ENCODE measurements around the gene ANXA11. TPM values are rescaled to one million over a fixed set of nuclear protein-coding genes. Genes with fewer than 3 reads are reported as not detected.

The ANXA11 gene
- total and polyA plus RNA-seq, 2 experiments from 2014 or later: 42.3 to 70.0 TPM

DNA sequence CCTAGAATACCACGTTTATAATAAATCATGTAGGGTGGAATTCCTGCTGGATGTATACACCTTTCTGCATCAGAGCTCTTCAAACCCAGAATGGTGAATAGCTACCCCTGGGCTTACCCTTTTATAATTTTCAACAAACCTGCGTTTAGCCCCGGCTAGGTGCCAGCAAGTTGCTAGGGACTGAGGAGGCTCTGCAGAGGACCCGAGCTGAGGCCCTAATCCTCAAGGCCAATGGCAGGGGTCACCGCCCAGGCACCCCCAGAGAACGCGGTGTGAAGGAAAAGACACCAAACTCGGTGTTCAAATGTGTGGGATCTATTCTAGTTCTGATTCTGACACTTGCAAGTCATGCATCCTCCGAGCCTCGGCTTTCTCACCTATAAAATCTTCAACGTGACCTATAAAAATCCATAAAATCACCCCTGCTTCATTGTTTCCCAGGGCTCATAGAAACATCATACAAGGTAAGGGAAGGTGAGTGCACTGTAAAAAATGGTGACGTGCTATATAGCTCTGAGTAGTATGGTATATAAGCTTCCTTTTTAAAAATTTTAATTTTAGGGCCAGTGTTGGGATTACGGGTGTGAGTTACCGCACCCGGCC is 2.5 kb upstream of the ANXA11 start:
- peak overlapping the region; percentile 73 for H3K4me3 ChIP-seq
- H3K79me2 ChIP-seq (replicated peaks; ENCODE audit: insufficient read depth): peaks cover 14% of the 10 kb centered on the region
- Mint-ChIP-seq H3K9me3 (no peaks in the 10 kb centered on the region), H3K27ac (no peak overlapping the region), H3K27me3 (ENCODE audit: insufficient read depth, low read depth, poor library complexity) (peaks cover 19% of the 10 kb centered on the region), H3K4me1 (peaks cover 45% of the 10 kb centered on the region), H3K36me3 (ENCODE audit: low read depth) (no peaks in the 10 kb centered on the region), H3K4me3 (peak overlapping the region; percentile 58; the same call in 2 of the 3 replicates)
- H3K36me3 ChIP-seq (ENCODE audit: insufficient read depth): no peaks in the 10 kb centered on the region
- peaks cover 7% of the 10 kb centered on the region; the same call in 1 of the 2 replicates for H4K20me1 ChIP-seq (replicated peaks; ENCODE audit: insufficient read depth)
- H3K27ac ChIP-seq (ENCODE audit: low read depth): no peak overlapping the region
- DNase-seq (ENCODE audit: low spot score): no peak
- peak overlapping the region; percentile 97 for H2AFZ ChIP-seq
- peaks cover 34% of the 10 kb centered on the region for H3K4me1 ChIP-seq (ENCODE audit: insufficient read depth)
- peak; percentile 1; the same call in 1 of the 3 replicates for ATAC-seq
- peaks cover 31% of the 10 kb centered on the region for H3K27me3 ChIP-seq (ENCODE audit: insufficient read depth)
- H3F3A ChIP-seq (replicated peaks; ENCODE audit: low read depth): peaks cover 4% of the 10 kb centered on the region; the same call in 1 of the 2 replicates
- H3K9me2 ChIP-seq (ENCODE audit: insufficient read depth): no peaks in the 10 kb centered on the region
- H3K4me2 ChIP-seq: peak overlapping the region; percentile 88
- no peak for TF ChIP-seq CREB1 (CRISPR knock-in tag; IDR thresholded peaks at IDR 0.05; ENCODE audit: low read depth)
- TF ChIP-seq EZH2phosphoT487 (IDR thresholded peaks at IDR 0.05; ENCODE audit: unreplicated experiment): no peak
- TF ChIP-seq, protein P1, sequence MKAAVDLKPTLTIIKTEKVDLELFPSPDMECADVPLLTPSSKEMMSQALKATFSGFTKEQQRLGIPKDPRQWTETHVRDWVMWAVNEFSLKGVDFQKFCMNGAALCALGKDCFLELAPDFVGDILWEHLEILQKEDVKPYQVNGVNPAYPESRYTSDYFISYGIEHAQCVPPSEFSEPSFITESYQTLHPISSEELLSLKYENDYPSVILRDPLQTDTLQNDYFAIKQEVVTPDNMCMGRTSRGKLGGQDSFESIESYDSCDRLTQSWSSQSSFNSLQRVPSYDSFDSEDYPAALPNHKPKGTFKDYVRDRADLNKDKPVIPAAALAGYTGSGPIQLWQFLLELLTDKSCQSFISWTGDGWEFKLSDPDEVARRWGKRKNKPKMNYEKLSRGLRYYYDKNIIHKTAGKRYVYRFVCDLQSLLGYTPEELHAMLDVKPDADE (IDR thresholded peaks at IDR 0.05): no peak
- no peak for TF ChIP-seq ZNF114 (CRISPR knock-in tag; IDR thresholded peaks at IDR 0.05)
- TF ChIP-seq, protein P2, sequence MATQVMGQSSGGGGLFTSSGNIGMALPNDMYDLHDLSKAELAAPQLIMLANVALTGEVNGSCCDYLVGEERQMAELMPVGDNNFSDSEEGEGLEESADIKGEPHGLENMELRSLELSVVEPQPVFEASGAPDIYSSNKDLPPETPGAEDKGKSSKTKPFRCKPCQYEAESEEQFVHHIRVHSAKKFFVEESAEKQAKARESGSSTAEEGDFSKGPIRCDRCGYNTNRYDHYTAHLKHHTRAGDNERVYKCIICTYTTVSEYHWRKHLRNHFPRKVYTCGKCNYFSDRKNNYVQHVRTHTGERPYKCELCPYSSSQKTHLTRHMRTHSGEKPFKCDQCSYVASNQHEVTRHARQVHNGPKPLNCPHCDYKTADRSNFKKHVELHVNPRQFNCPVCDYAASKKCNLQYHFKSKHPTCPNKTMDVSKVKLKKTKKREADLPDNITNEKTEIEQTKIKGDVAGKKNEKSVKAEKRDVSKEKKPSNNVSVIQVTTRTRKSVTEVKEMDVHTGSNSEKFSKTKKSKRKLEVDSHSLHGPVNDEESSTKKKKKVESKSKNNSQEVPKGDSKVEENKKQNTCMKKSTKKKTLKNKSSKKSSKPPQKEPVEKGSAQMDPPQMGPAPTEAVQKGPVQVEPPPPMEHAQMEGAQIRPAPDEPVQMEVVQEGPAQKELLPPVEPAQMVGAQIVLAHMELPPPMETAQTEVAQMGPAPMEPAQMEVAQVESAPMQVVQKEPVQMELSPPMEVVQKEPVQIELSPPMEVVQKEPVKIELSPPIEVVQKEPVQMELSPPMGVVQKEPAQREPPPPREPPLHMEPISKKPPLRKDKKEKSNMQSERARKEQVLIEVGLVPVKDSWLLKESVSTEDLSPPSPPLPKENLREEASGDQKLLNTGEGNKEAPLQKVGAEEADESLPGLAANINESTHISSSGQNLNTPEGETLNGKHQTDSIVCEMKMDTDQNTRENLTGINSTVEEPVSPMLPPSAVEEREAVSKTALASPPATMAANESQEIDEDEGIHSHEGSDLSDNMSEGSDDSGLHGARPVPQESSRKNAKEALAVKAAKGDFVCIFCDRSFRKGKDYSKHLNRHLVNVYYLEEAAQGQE (IDR thresholded peaks at IDR 0.05; ENCODE audit: unreplicated experiment): no peak
- no peak for TF ChIP-seq JUNB (IDR thresholded peaks at IDR 0.05; ENCODE audit: unreplicated experiment)
- no peak for TF ChIP-seq POLR2AphosphoS5 (IDR thresholded peaks at IDR 0.05; ENCODE audit: low read depth)

DNA sequence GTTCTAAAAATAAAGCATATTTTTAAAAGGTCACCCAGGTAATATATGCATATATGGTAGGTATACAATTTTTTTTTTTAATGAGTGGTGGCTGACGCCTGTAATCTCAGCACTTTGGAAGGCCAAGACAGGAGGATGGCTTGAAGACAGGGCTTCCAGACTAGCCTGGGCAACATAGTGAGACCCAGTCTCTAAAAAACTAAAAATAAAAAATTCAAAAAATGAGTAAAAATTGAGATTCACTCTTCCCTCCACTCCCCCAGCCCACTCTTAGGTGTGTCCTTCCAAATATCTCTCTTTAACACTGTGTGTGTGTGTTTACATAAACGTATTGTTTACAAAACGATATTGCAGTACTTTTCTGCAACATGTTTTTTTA is 929 bp upstream of the ANXA11 start:
- Mint-ChIP-seq H3K36me3 (ENCODE audit: low read depth) (no peaks in the 10 kb centered on the region; the same call in 2 of the 3 replicates), H3K27ac (no peak overlapping the region)
- TF ChIP-seq ZNF331 (CRISPR knock-in tag; IDR thresholded peaks at IDR 0.05; ENCODE audit: low read depth): no peak
- TF ChIP-seq, protein P3, sequence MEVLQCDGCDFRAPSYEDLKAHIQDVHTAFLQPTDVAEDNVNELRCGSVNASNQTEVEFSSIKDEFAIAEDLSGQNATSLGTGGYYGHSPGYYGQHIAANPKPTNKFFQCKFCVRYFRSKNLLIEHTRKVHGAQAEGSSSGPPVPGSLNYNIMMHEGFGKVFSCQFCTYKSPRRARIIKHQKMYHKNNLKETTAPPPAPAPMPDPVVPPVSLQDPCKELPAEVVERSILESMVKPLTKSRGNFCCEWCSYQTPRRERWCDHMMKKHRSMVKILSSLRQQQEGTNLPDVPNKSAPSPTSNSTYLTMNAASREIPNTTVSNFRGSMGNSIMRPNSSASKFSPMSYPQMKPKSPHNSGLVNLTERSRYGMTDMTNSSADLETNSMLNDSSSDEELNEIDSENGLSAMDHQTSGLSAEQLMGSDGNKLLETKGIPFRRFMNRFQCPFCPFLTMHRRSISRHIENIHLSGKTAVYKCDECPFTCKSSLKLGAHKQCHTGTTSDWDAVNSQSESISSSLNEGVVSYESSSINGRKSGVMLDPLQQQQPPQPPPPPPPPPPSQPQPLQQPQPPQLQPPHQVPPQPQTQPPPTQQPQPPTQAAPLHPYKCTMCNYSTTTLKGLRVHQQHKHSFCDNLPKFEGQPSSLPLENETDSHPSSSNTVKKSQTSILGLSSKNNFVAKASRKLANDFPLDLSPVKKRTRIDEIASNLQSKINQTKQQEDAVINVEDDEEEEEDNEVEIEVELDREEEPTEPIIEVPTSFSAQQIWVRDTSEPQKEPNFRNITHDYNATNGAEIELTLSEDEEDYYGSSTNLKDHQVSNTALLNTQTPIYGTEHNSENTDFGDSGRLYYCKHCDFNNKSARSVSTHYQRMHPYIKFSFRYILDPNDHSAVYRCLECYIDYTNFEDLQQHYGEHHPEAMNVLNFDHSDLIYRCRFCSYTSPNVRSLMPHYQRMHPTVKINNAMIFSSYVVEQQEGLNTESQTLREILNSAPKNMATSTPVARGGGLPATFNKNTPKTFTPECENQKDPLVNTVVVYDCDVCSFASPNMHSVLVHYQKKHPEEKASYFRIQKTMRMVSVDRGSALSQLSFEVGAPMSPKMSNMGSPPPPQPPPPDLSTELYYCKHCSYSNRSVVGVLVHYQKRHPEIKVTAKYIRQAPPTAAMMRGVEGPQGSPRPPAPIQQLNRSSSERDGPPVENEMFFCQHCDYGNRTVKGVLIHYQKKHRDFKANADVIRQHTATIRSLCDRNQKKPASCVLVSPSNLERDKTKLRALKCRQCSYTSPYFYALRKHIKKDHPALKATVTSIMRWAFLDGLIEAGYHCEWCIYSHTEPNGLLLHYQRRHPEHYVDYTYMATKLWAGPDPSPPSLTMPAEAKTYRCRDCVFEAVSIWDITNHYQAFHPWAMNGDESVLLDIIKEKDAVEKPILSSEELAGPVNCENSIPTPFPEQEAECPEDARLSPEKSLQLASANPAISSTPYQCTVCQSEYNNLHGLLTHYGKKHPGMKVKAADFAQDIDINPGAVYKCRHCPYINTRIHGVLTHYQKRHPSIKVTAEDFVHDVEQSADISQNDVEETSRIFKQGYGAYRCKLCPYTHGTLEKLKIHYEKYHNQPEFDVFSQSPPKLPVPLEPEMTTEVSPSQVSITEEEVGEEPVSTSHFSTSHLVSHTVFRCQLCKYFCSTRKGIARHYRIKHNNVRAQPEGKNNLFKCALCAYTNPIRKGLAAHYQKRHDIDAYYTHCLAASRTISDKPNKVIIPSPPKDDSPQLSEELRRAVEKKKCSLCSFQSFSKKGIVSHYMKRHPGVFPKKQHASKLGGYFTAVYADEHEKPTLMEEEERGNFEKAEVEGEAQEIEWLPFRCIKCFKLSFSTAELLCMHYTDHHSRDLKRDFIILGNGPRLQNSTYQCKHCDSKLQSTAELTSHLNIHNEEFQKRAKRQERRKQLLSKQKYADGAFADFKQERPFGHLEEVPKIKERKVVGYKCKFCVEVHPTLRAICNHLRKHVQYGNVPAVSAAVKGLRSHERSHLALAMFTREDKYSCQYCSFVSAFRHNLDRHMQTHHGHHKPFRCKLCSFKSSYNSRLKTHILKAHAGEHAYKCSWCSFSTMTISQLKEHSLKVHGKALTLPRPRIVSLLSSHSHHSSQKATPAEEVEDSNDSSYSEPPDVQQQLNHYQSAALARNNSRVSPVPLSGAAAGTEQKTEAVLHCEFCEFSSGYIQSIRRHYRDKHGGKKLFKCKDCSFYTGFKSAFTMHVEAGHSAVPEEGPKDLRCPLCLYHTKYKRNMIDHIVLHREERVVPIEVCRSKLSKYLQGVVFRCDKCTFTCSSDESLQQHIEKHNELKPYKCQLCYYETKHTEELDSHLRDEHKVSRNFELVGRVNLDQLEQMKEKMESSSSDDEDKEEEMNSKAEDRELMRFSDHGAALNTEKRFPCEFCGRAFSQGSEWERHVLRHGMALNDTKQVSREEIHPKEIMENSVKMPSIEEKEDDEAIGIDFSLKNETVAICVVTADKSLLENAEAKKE (CRISPR knock-in tag; IDR thresholded peaks at IDR 0.05): no peak
- TF ChIP-seq NANOG (IDR thresholded peaks at IDR 0.05; ENCODE audit: borderline replicate concordance): no peak
- no peak for TF ChIP-seq POLR2AphosphoS5 (IDR thresholded peaks at IDR 0.05; ENCODE audit: low read depth)

More for the DNA sequence above, 929 bp upstream of the ANXA11 start:
- Histone ChIP-seq H3K4me1 (ENCODE audit: insufficient read depth) (peaks cover 34% of the 10 kb centered on the region), H3K4me2 (peak overlapping the region; percentile 88), H4K20me1 (replicated peaks; ENCODE audit: insufficient read depth) (peaks cover 7% of the 10 kb centered on the region), H3K27ac (ENCODE audit: low read depth) (no peak overlapping the region), H2AFZ (no peak overlapping the region; the same call in 1 of the 2 replicates), H3K36me3 (ENCODE audit: insufficient read depth) (no peaks in the 10 kb centered on the region), H3K27me3 (ENCODE audit: insufficient read depth) (peaks cover 31% of the 10 kb centered on the region), H3K79me2 (replicated peaks; ENCODE audit: insufficient read depth) (peaks cover 30% of the 10 kb centered on the region), H3F3A (replicated peaks; ENCODE audit: low read depth) (peaks cover 4% of the 10 kb centered on the region; the same call in 1 of the 2 replicates), H3K9me2 (ENCODE audit: insufficient read depth) (no peaks in the 10 kb centered on the region), H3K4me3 (peak overlapping the region; percentile 73; the same call in 1 of the 2 replicates)
- DNase-seq (ENCODE audit: low spot score): no peak
- ATAC-seq: no peak
- Mint-ChIP-seq H3K4me1 (peaks cover 53% of the 10 kb centered on the region), H3K9me3 (no peaks in the 10 kb centered on the region), H3K27me3 (ENCODE audit: insufficient read depth, low read depth, poor library complexity) (peaks cover 19% of the 10 kb centered on the region), H3K4me3 (peak overlapping the region; percentile 76)

All from GM23338 (cell line).